H9 (cell line): ENCODE data around the gene SLC12A1. TPM values are rescaled to one million over a fixed set of nuclear protein-coding genes. Genes with fewer than 3 reads are reported as not detected.

Source experiments
- DNase-seq: peaks from one replicate; pipeline ENCODE4 v3.0.0-alpha.2; 2017
- H2AFZ ChIP-seq: one replicate; pipeline ENCODE4 v1.6.1; 2013; ENCODE audit warnings: mild to moderate bottlenecking, low read length, control low read depth, moderate library complexity
- H2AK5ac ChIP-seq: 2 replicates; pipeline ENCODE4 v1.6.1; 2013; ENCODE audit warnings: low read length, control low read depth, mixed read lengths; ENCODE audit not compliant: insufficient read length
- H2BK120ac ChIP-seq: one replicate; pipeline ENCODE4 v1.6.1; 2013; ENCODE audit warnings: low read depth, mild to moderate bottlenecking, low read length, control low read depth, inconsistent platforms; ENCODE audit not compliant: poor library complexity, severe bottlenecking
- H2BK12ac ChIP-seq: 2 replicates; pipeline ENCODE4 v1.6.1; 2013; ENCODE audit warnings: low read length, control low read depth, mixed read lengths, low read depth; ENCODE audit not compliant: insufficient read length
- H2BK15ac ChIP-seq: 2 replicates; pipeline ENCODE4 v1.6.1; 2013; ENCODE audit warnings: low read depth, low read length, control low read depth
- H2BK20ac ChIP-seq: one replicate; pipeline ENCODE4 v1.6.1; 2013; ENCODE audit warnings: low read depth, mild to moderate bottlenecking, low read length, control low read depth, inconsistent platforms; ENCODE audit not compliant: poor library complexity, severe bottlenecking
- H2BK5ac ChIP-seq: 2 replicates; pipeline ENCODE4 v1.6.1; 2013; ENCODE audit warnings: low read length, control low read depth, mixed read lengths; ENCODE audit not compliant: insufficient read length
- H3K14ac ChIP-seq: 2 replicates; pipeline ENCODE4 v1.6.1; 2013; ENCODE audit warnings: low read length, control low read depth; ENCODE audit not compliant: insufficient read depth
- H3K18ac ChIP-seq: 2 replicates; pipeline ENCODE4 v1.6.1; 2013; ENCODE audit warnings: low read depth, mild to moderate bottlenecking, mixed read lengths, low read length, control low read depth; ENCODE audit not compliant: insufficient read length
- H3K23ac ChIP-seq: 2 replicates; pipeline ENCODE4 v1.6.1; 2013; ENCODE audit warnings: low read length, control low read depth, mixed read lengths, low read depth; ENCODE audit not compliant: insufficient read length
- H3K23me2 ChIP-seq: 2 replicates; pipeline ENCODE4 v1.6.1; 2013; ENCODE audit warnings: low read depth, mild to moderate bottlenecking, mixed read lengths, low read length, control low read depth; ENCODE audit not compliant: insufficient read length, poor library complexity, severe bottlenecking
- H3K27ac ChIP-seq: 2 replicates; pipeline ENCODE4 v1.5.1; 2013; ENCODE audit warnings: low read length, control low read depth, mixed read lengths, low read depth; ENCODE audit not compliant: insufficient read length
- H3K27me3 ChIP-seq: 2 replicates; pipeline ENCODE4 v1.6.1; 2013; ENCODE audit warnings: low read length, control low read depth, inconsistent platforms; ENCODE audit not compliant: insufficient read depth
- H3K4ac ChIP-seq: 2 replicates; pipeline ENCODE4 v1.6.1; 2013; ENCODE audit warnings: low read depth, mild to moderate bottlenecking, control low read depth, inconsistent platforms, low read length, moderate library complexity
- H3K4me1 ChIP-seq: 2 replicates; pipeline ENCODE4 v1.6.1; 2013; ENCODE audit warnings: low read length, control low read depth, inconsistent platforms; ENCODE audit not compliant: insufficient read depth
- H3K4me2 ChIP-seq: 2 replicates; pipeline ENCODE4 v1.6.1; 2013; ENCODE audit warnings: low read length, control low read depth, mixed read lengths; ENCODE audit not compliant: insufficient read length, insufficient read depth
- H3K56ac ChIP-seq: 2 replicates; pipeline ENCODE4 v1.6.1; 2013; ENCODE audit warnings: low read depth, mild to moderate bottlenecking, mixed read lengths, low read length, control low read depth; ENCODE audit not compliant: insufficient read length
- H3K79me1 ChIP-seq: 2 replicates; pipeline ENCODE4 v1.6.1; 2013; ENCODE audit warnings: low read depth, mild to moderate bottlenecking, moderate library complexity, low read length, control low read depth, inconsistent platforms; ENCODE audit not compliant: insufficient read depth, poor library complexity, severe bottlenecking
- H3K79me2 ChIP-seq: 2 replicates; pipeline ENCODE4 v1.6.1; 2013; ENCODE audit warnings: low read length, control low read depth, inconsistent platforms; ENCODE audit not compliant: insufficient read depth
- H3K9ac ChIP-seq: 2 replicates; pipeline ENCODE4 v1.6.1; 2013; ENCODE audit warnings: low read length, control low read depth, mixed read lengths; ENCODE audit not compliant: insufficient read length; ENCODE audit errors: extremely low read depth
- H3K9me3 ChIP-seq: one replicate; pipeline ENCODE4 v1.6.1; 2013; ENCODE audit warnings: low read depth, low read length, inconsistent platforms; ENCODE audit not compliant: control insufficient read depth
- H3T11ph ChIP-seq: one replicate; pipeline ENCODE4 v1.6.1; 2013; ENCODE audit warnings: mild to moderate bottlenecking, low read length, control low read depth, inconsistent platforms
- H4K20me1 ChIP-seq: one replicate; pipeline ENCODE4 v1.6.1; 2013; ENCODE audit not compliant: control insufficient read depth, insufficient read length, insufficient read depth
- H4K5ac ChIP-seq: 2 replicates; pipeline ENCODE4 v1.6.1; 2013; ENCODE audit warnings: low read depth, mild to moderate bottlenecking, mixed read lengths, low read length, control low read depth; ENCODE audit not compliant: insufficient read length
- H4K8ac ChIP-seq: replicated peaks from 2 replicates; pipeline ENCODE4 v1.6.1; 2013; ENCODE audit warnings: low read length, control low read depth, mixed read lengths, low read depth; ENCODE audit not compliant: insufficient read length
- H4K91ac ChIP-seq: 2 replicates; pipeline ENCODE4 v1.6.1; 2013; ENCODE audit warnings: low read depth, mild to moderate bottlenecking, moderate library complexity, mixed read lengths, low read length, control low read depth; ENCODE audit not compliant: insufficient read length
- H3K27ac Mint-ChIP-seq, 3 experiments: 2 replicates in 2 of 3; 3 replicates in 1 of 3; pipeline ENCODE4 v1.8.0; 2020 to 2021; ENCODE audit warnings: mixed read lengths in 3 of 3, mild to moderate bottlenecking in 1 of 3, moderate library complexity in 1 of 3
- H3K27me3 Mint-ChIP-seq: 2 replicates; pipeline ENCODE4 v1.8.0; 2021; ENCODE audit warnings: low read depth, mild to moderate bottlenecking, moderate library complexity, mixed read lengths
- H3K36me3 Mint-ChIP-seq, 3 experiments: 2 replicates in 2 of 3; 3 replicates in 1 of 3; pipeline ENCODE4 v1.8.0; 2020 to 2021; ENCODE audit warnings: low read depth in 3 of 3, mixed read lengths in 3 of 3; ENCODE audit not compliant: insufficient read depth in 1 of 3
- H3K4me1 Mint-ChIP-seq, 2 experiments: 2 replicates each; pipeline ENCODE4 v1.8.0; 2020; ENCODE audit warnings: mixed read lengths in 2 of 2
- H3K4me3 Mint-ChIP-seq, 2 experiments: 2 replicates in 1 of 2; 3 replicates in 1 of 2; pipeline ENCODE4 v1.8.0; 2020 to 2021; ENCODE audit warnings: mild to moderate bottlenecking in 2 of 2, mixed read lengths in 2 of 2, moderate library complexity in 1 of 2
- H3K9me3 Mint-ChIP-seq, 2 experiments: 2 replicates in 1 of 2; 3 replicates in 1 of 2; pipeline ENCODE4 v1.8.0; 2020; ENCODE audit warnings: mild to moderate bottlenecking in 2 of 2, mixed read lengths in 2 of 2, moderate library complexity in 1 of 2
- WGBS: extraction: QIAGEN DNeasy Blood & Tissue Kit; methylation state at CpG from one replicate; pipeline ENCODE4 v1.1.7; 2013; ENCODE audit warnings: missing lambda C conversion rate, low lambda C conversion rate, mixed read lengths; ENCODE audit not compliant: insufficient read length; ENCODE audit errors: extremely low coverage; 5-methylcytosine and 5-hydroxymethylcytosine counted together
- total RNA-seq: library from RNA; stranded (reverse); gene quantifications from 2 replicates; pipeline ENCODE4 v1.2.1, GENCODE V29; 2021
- TF ChIP-seq, protein P1 (sequence below): fragments of 200-600 bp; sonication (generic); conservative IDR thresholded peaks from 3 replicates; pipeline ENCODE4 v1.8.0; 2021; ENCODE audit warnings: antibody characterized with exemption, mild to moderate bottlenecking

Gene SLC12A1
- total RNA-seq, 1 experiment from 2014 or later, result 0.07 TPM

DNA sequence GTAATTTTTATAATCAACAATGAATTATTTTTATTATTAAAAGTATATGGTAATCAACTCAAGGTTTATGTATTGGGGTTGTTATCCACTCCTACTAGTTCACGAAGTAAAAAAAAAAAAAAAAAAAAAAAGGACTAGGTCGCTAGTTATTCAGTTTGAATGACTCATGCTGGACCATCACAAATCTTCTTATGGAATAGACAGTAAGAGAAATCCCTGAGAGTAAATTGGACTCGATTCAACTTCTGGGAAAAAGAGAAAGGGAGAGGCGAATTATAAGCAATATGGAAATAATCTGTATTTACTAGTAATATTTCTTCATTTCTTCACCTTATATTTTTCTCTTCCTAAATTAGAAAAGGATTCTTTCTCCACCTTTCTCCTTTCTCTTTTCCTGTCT lies 30.0 kb upstream of the SLC12A1 start:
- no peak overlapping the region for H2BK15ac ChIP-seq
- H3K18ac ChIP-seq, result no peak overlapping the region
- no peak overlapping the region for H4K5ac ChIP-seq
- no peak overlapping the region for H4K91ac ChIP-seq
- no peak overlapping the region for H3K9ac ChIP-seq
- no peaks in the 10 kb centered on the region for H3K27me3 ChIP-seq
- no peak overlapping the region for H2AK5ac ChIP-seq
- no peak overlapping the region for H3K4ac ChIP-seq
- no peaks in the 10 kb centered on the region for H3K27me3 Mint-ChIP-seq
- peak overlapping the region; percentile 59 to 90; a peak in 3 of 5 replicates for H3K4me3 Mint-ChIP-seq
- H4K8ac ChIP-seq, result no peak overlapping the region
- peaks cover 2% of the 10 kb centered on the region; the same call in 1 of the 2 replicates for H3K4me1 ChIP-seq
- H3K79me2 ChIP-seq, result peaks cover 30% of the 10 kb centered on the region; the same call in 1 of the 2 replicates
- H4K20me1 ChIP-seq, result no peaks in the 10 kb centered on the region
- H3K4me1 Mint-ChIP-seq, result peaks cover 70 to 71% of the 10 kb centered on the region in 2 experiments
- no peaks in the 10 kb centered on the region for H3K9me3 Mint-ChIP-seq
- no peak overlapping the region for H2BK12ac ChIP-seq
- H2BK20ac ChIP-seq, result no peak overlapping the region
- H2AFZ ChIP-seq, result no peak overlapping the region
- H3K36me3 Mint-ChIP-seq, result peaks cover 0 to 5% (median 0%) of the 10 kb centered on the region in 3 experiments; a peak in 4 of 7 replicates
- H3K23me2 ChIP-seq, result no peaks in the 10 kb centered on the region
- H3K14ac ChIP-seq, result no peak overlapping the region
- TF ChIP-seq, protein P1, sequence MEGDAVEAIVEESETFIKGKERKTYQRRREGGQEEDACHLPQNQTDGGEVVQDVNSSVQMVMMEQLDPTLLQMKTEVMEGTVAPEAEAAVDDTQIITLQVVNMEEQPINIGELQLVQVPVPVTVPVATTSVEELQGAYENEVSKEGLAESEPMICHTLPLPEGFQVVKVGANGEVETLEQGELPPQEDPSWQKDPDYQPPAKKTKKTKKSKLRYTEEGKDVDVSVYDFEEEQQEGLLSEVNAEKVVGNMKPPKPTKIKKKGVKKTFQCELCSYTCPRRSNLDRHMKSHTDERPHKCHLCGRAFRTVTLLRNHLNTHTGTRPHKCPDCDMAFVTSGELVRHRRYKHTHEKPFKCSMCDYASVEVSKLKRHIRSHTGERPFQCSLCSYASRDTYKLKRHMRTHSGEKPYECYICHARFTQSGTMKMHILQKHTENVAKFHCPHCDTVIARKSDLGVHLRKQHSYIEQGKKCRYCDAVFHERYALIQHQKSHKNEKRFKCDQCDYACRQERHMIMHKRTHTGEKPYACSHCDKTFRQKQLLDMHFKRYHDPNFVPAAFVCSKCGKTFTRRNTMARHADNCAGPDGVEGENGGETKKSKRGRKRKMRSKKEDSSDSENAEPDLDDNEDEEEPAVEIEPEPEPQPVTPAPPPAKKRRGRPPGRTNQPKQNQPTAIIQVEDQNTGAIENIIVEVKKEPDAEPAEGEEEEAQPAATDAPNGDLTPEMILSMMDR, result no peak
- H2BK120ac ChIP-seq, result no peak overlapping the region
- H2BK5ac ChIP-seq, result no peak overlapping the region
- no peak overlapping the region for H3K23ac ChIP-seq
- no peaks in the 10 kb centered on the region for H3K9me3 ChIP-seq
- no peak overlapping the region for H3K27ac ChIP-seq
- H3K27ac Mint-ChIP-seq, result no peak overlapping the region
- H3K4me2 ChIP-seq, result no peak overlapping the region
- H3K79me1 ChIP-seq, result no peaks in the 10 kb centered on the region
- no CpG with 5 or more reads among the region's 4 CpGs for WGBS
- no peak overlapping the region for H3T11ph ChIP-seq
- no peak overlapping the region for H3K56ac ChIP-seq
- no peak for DNase-seq
